GM18502 (cell line): ENCODE data around the gene TCEAL3.
"Not testable (repeated sequence)": the region's sequence is repeated elsewhere in the genome, so short reads cannot be mapped to it uniquely, and the experiment has no call there.

ENCODE experiments used
- ATAC-seq: cut with Tn5 transposase; IDR thresholded peaks from one replicate; pipeline ENCODE4 v1.9.1; 2021; ENCODE audit warnings: mild to moderate bottlenecking; ENCODE audit not compliant: unreplicated experiment, poor library complexity

The TCEAL3 gene

GRCh38 chrX:103658681-103659433, 51.1 kb downstream of the TCEAL3 start:
- ATAC-seq: no peak

- not testable (repeated sequence) for ATAC-seq
Observed at GRCh38 chrX:103659460-103659859, 51.7 kb downstream of the TCEAL3 start.
